Endodermal cell (in vitro differentiated cells): ENCODE measurements around the gene CYP2C9. TPM values are rescaled to one million over a fixed set of nuclear protein-coding genes. Genes with fewer than 3 reads are reported as not detected.
A peak's percentile ranks its signal among the peaks of the same experiment; 100 is the strongest.

ENCODE experiments used
- DNase-seq: peaks from one replicate; pipeline ENCODE4 v3.0.0-alpha.2; 2017
- H3K27ac ChIP-seq: 2 replicates; pipeline ENCODE4 v1.5.1; 2013; ENCODE audit warnings: mild to moderate bottlenecking, low read depth, low read length, moderate library complexity
- H3K27me3 ChIP-seq: 2 replicates; pipeline ENCODE4 v1.6.1; 2013; ENCODE audit warnings: mild to moderate bottlenecking, low read length, moderate library complexity; ENCODE audit not compliant: insufficient read depth, control insufficient read depth, poor library complexity, severe bottlenecking
- H3K36me3 ChIP-seq: 2 replicates; pipeline ENCODE4 v1.7.0; 2013; ENCODE audit warnings: mild to moderate bottlenecking, low read length, moderate library complexity; ENCODE audit not compliant: control insufficient read depth, insufficient read depth
- H3K4me1 ChIP-seq: one replicate; pipeline ENCODE4 v1.7.0; 2013; ENCODE audit warnings: low read length; ENCODE audit not compliant: control insufficient read depth, insufficient read depth
- H3K4me3 ChIP-seq: 2 replicates; pipeline ENCODE4 v1.5.1; 2013; ENCODE audit warnings: mild to moderate bottlenecking, low read length, moderate library complexity
- H3K9ac ChIP-seq: 2 replicates; pipeline ENCODE4 v1.6.1; 2013; ENCODE audit warnings: mild to moderate bottlenecking, low read length, moderate library complexity; ENCODE audit not compliant: poor library complexity, severe bottlenecking; ENCODE audit errors: extremely low read depth
- H3K9me3 ChIP-seq: 2 replicates; pipeline ENCODE4 v1.6.1; 2013; ENCODE audit warnings: mild to moderate bottlenecking, low read length, moderate library complexity; ENCODE audit not compliant: control insufficient read depth
- H3K27ac Mint-ChIP-seq: 2 replicates; pipeline ENCODE4 v1.8.0; 2020; ENCODE audit warnings: mixed read lengths
- H3K27me3 Mint-ChIP-seq: 2 replicates; pipeline ENCODE4 v1.8.0; 2021; ENCODE audit warnings: mild to moderate bottlenecking, mixed read lengths; ENCODE audit not compliant: insufficient read depth
- H3K36me3 Mint-ChIP-seq: 2 replicates; pipeline ENCODE4 v1.8.0; 2020; ENCODE audit warnings: low read depth, mixed read lengths
- H3K4me1 Mint-ChIP-seq: 2 replicates; pipeline ENCODE4 v1.8.0; 2020; ENCODE audit warnings: mixed read lengths
- H3K4me3 Mint-ChIP-seq: 2 replicates; pipeline ENCODE4 v1.8.0; 2020; ENCODE audit warnings: mild to moderate bottlenecking, moderate library complexity, mixed read lengths
- H3K9me3 Mint-ChIP-seq: 2 replicates; pipeline ENCODE4 v1.8.0; 2020; ENCODE audit warnings: mild to moderate bottlenecking, mixed read lengths
- CTCF ChIP-seq: fragments of 200-600 bp; sonication (generic); conservative IDR thresholded peaks from 2 replicates; pipeline ENCODE4 v1.5.0; 2021; ENCODE audit warnings: antibody characterized with exemption, mild to moderate bottlenecking
- WGBS, 2 experiments: methylation state at CpG; one replicate each; pipeline versions ENCODE4 v1.1.5 to v1.1.7; 2013; ENCODE audit warnings: missing lambda C conversion rate in 2 of 2, mixed read lengths in 1 of 2; ENCODE audit not compliant: insufficient coverage in 1 of 2, insufficient read length in 1 of 2; 5-methylcytosine and 5-hydroxymethylcytosine counted together
- total RNA-seq, 2 donors: library from RNA; stranded (reverse); fragmentation: NEBNext Ultra II Directional in 1 of 2; extraction: Animal tissue kit (Norgen Biotek cat#: 25700) in 1 of 2; gene quantifications; 2 replicates in 1 of 2; 3 replicates in 1 of 2; pipeline ENCODE4 v1.2.1, GENCODE V29; 2021

The CYP2C9 gene
- total RNA-seq, 2 donors from 2014 or later, result 0.24 TPM; not detected in 1

- Mint-ChIP-seq H3K27ac (no peak overlapping the region), H3K4me3 (no peak overlapping the region), H3K4me1 (peaks cover 12% of the 10 kb centered on the region), H3K9me3 (peaks cover 38% of the 10 kb centered on the region), H3K36me3 (no peaks in the 10 kb centered on the region), H3K27me3 (no peaks in the 10 kb centered on the region)
- no peak overlapping the region for H3K4me3 ChIP-seq
- H3K27me3 ChIP-seq, result no peaks in the 10 kb centered on the region
- peak; percentile 83 for DNase-seq
- no peak for TF ChIP-seq CTCF
- H3K9me3 ChIP-seq, result peaks cover 38% of the 10 kb centered on the region
- no peaks in the 10 kb centered on the region for H3K4me1 ChIP-seq
- H3K27ac ChIP-seq, result no peak overlapping the region
- H3K9ac ChIP-seq, result no peak overlapping the region
- no peaks in the 10 kb centered on the region for H3K36me3 ChIP-seq
- WGBS, 2 experiments, result 56 to 90% methylated on average over 1 to 4 of the region's 4 CpGs
Observed at GRCh38 chr10:94992811-94993210, 54.4 kb downstream of the CYP2C9 start.

GRCh38 chr10:94997741-94998174 lies 59.3 kb downstream of the CYP2C9 start:
- peak overlapping the region; percentile 38 for H3K4me3 ChIP-seq
- Mint-ChIP-seq H3K9me3 (peaks cover 6% of the 10 kb centered on the region), H3K4me3 (peak overlapping the region; percentile 41), H3K4me1 (peaks cover 19% of the 10 kb centered on the region), H3K27me3 (no peaks in the 10 kb centered on the region), H3K36me3 (no peaks in the 10 kb centered on the region), H3K27ac (peak overlapping the region; percentile 74)
- H3K36me3 ChIP-seq, result no peaks in the 10 kb centered on the region
- TF ChIP-seq CTCF, result no peak
- WGBS, 2 experiments, result 29 to 32% methylated on average over 4 to 6 of the region's 6 CpGs
- H3K27ac ChIP-seq, result no peak overlapping the region
- H3K27me3 ChIP-seq, result no peaks in the 10 kb centered on the region
- H3K9me3 ChIP-seq, result peaks cover 9% of the 10 kb centered on the region
- peak; percentile 83 for DNase-seq
- no peak overlapping the region for H3K9ac ChIP-seq
- H3K4me1 ChIP-seq, result no peaks in the 10 kb centered on the region

GRCh38 chr10:95026461-95026860 lies 88.0 kb downstream of the CYP2C9 start:
- no peaks in the 10 kb centered on the region for H3K4me1 ChIP-seq
- no peak overlapping the region for H3K27ac ChIP-seq
- Mint-ChIP-seq H3K4me1 (no peaks in the 10 kb centered on the region), H3K27ac (no peak overlapping the region), H3K4me3 (no peak overlapping the region), H3K27me3 (peaks cover 20% of the 10 kb centered on the region), H3K9me3 (peaks cover 7% of the 10 kb centered on the region), H3K36me3 (no peaks in the 10 kb centered on the region)
- H3K27me3 ChIP-seq, result no peaks in the 10 kb centered on the region
- no peaks in the 10 kb centered on the region for H3K9me3 ChIP-seq
- H3K9ac ChIP-seq, result no peak overlapping the region
- H3K36me3 ChIP-seq, result no peaks in the 10 kb centered on the region
- no peak for DNase-seq
- no peak for TF ChIP-seq CTCF
- H3K4me3 ChIP-seq, result no peak overlapping the region
- WGBS, 2 experiments, result 88 to 100% methylated on average over 1 to 2 of the region's 2 CpGs
